IMR-90 (cell line): Measurements from ENCODE around the gene COG8. TPM values are rescaled to one million over a fixed set of nuclear protein-coding genes. Genes with fewer than 3 reads are reported as not detected.

ENCODE experiments used
- ATAC-seq: fragments of 200-7000 bp; cut with Tn5 transposase; 2 replicates; pipeline ENCODE4 v1.9.1; 2020; ENCODE audit warnings: low read depth, mild to moderate bottlenecking, moderate library complexity
- BruUV-seq: library from RNA; stranded (reverse); fragments of 400-500 nt; replicated peaks from 2 replicates; lab custom pipeline; 2021; lab: Mats Ljungman, UMichigan
- CTCF ChIA-PET: fragments of 300-600 bp; formaldehyde crosslinking; extraction: SDS; loops from one replicate; lab custom pipeline; 2021; ENCODE audit warnings: antibody characterized with exemption; lab: Yijun Ruan, JAX
- POLR2A ChIA-PET: fragments of 300-600 bp; sonication (Branson Sonifier 250); formaldehyde crosslinking; loops from one replicate; lab custom pipeline; 2022; ENCODE audit warnings: antibody characterized with exemption; ENCODE audit not compliant: unreplicated experiment; lab: Charles Lee
- DNase-seq: peaks from one replicate; pipeline ENCODE4 v3.0.0; 2013
- H2AFZ ChIP-seq: replicated peaks from 2 replicates; pipeline ENCODE3; 2013; ENCODE audit warnings: low read length, mild to moderate bottlenecking; ENCODE audit not compliant: poor library complexity
- H2AK5ac ChIP-seq: 2 replicates; pipeline ENCODE4 v1.6.1; 2013; ENCODE audit warnings: low read depth, low read length, inconsistent platforms
- H2AK9ac ChIP-seq: replicated peaks from 2 replicates; pipeline ENCODE3; 2013; ENCODE audit warnings: mild to moderate bottlenecking, low read depth, low read length, moderate library complexity; ENCODE audit not compliant: poor library complexity
- H2BK120ac ChIP-seq: 2 replicates; pipeline ENCODE4 v1.6.1; 2013; ENCODE audit warnings: low read depth, low read length, inconsistent platforms
- H2BK15ac ChIP-seq: 3 replicates; pipeline ENCODE4 v1.6.1; 2013; ENCODE audit warnings: low read depth, low read length, inconsistent platforms
- H2BK20ac ChIP-seq: 2 replicates; pipeline ENCODE4 v1.6.1; 2013; ENCODE audit warnings: low read depth, mild to moderate bottlenecking, inconsistent platforms, low read length, moderate library complexity
- H2BK5ac ChIP-seq: 2 replicates; pipeline ENCODE4 v1.6.1; 2013; ENCODE audit warnings: mild to moderate bottlenecking, low read depth, low read length, inconsistent platforms; ENCODE audit not compliant: poor library complexity, severe bottlenecking
- H3K14ac ChIP-seq: replicated peaks from 2 replicates; pipeline ENCODE4 v1.6.1; 2013; ENCODE audit warnings: low read depth, low read length, inconsistent platforms
- H3K18ac ChIP-seq: 2 replicates; pipeline ENCODE4 v1.6.1; 2013; ENCODE audit warnings: low read depth, low read length, control low read depth
- H3K23ac ChIP-seq: 2 replicates; pipeline ENCODE4 v1.6.1; 2013; ENCODE audit warnings: low read depth, low read length, inconsistent platforms
- H3K27ac ChIP-seq: 2 replicates; pipeline ENCODE4 v1.5.1; 2013; ENCODE audit warnings: mild to moderate bottlenecking, control low read depth, low read length; ENCODE audit not compliant: insufficient read depth
- H3K27me3 ChIP-seq: 2 replicates; pipeline ENCODE4 v1.6.1; 2013; ENCODE audit warnings: low read length; ENCODE audit not compliant: control insufficient read depth, insufficient read depth
- H3K36me3 ChIP-seq: 2 replicates; pipeline ENCODE4 v1.6.1; 2013; ENCODE audit warnings: low read length, mixed read lengths; ENCODE audit not compliant: control insufficient read depth, insufficient read depth
- H3K4ac ChIP-seq: 2 replicates; pipeline ENCODE4 v1.6.1; 2013; ENCODE audit warnings: low read depth, low read length, inconsistent platforms
- H3K4me1 ChIP-seq: 2 replicates; pipeline ENCODE4 v1.6.1; 2013; ENCODE audit warnings: low read length, mixed read lengths; ENCODE audit not compliant: control insufficient read depth, insufficient read depth
- H3K4me2 ChIP-seq: 2 replicates; pipeline ENCODE4 v1.6.1; 2013; ENCODE audit warnings: low read depth, mild to moderate bottlenecking, control low read depth, low read length, moderate library complexity
- H3K4me3 ChIP-seq: 2 replicates; pipeline ENCODE4 v1.5.1; 2013; ENCODE audit warnings: low read depth, mild to moderate bottlenecking, control low read depth, low read length, moderate library complexity; ENCODE audit not compliant: insufficient read depth
- H3K56ac ChIP-seq: 2 replicates; pipeline ENCODE4 v1.6.1; 2013; ENCODE audit warnings: low read length, inconsistent platforms; ENCODE audit not compliant: insufficient read depth; ENCODE audit errors: extremely low read depth
- H3K79me1 ChIP-seq, 2 experiments: 2 replicates each; pipeline ENCODE4 v1.6.1; 2013; ENCODE audit warnings: low read length in 2 of 2, inconsistent platforms in 1 of 2, low read depth in 1 of 2
- H3K9ac ChIP-seq: 2 replicates; pipeline ENCODE4 v1.6.1; 2013; ENCODE audit warnings: low read depth, low read length, control low read depth
- H3K9me1 ChIP-seq: 2 replicates; pipeline ENCODE4 v1.6.1; 2013; ENCODE audit warnings: low read length, inconsistent platforms; ENCODE audit not compliant: insufficient read depth
- H3K9me3 ChIP-seq: 2 replicates; pipeline ENCODE4 v1.6.1; 2013; ENCODE audit warnings: low read length; ENCODE audit not compliant: control insufficient read depth, insufficient read depth
- H4K20me1 ChIP-seq: 2 replicates; pipeline ENCODE4 v1.6.1; 2013; ENCODE audit warnings: low read length, inconsistent platforms; ENCODE audit not compliant: insufficient read depth
- H4K5ac ChIP-seq: 2 replicates; pipeline ENCODE4 v1.6.1; 2013; ENCODE audit warnings: mild to moderate bottlenecking, low read depth, low read length, control low read depth
- H4K8ac ChIP-seq, 2 experiments: 2 replicates each; pipeline ENCODE4 v1.6.1; 2013; ENCODE audit warnings: low read depth in 2 of 2, low read length in 2 of 2, control low read depth in 1 of 2, inconsistent platforms in 1 of 2
- H4K91ac ChIP-seq: 2 replicates; pipeline ENCODE4 v1.6.1; 2013; ENCODE audit warnings: low read depth, low read length, inconsistent platforms; ENCODE audit not compliant: insufficient read depth
- BHLHE40 ChIP-seq: fragments of 150-350 bp; IDR thresholded peaks from 2 replicates; pipeline ENCODE4 v1.6.1; 2016; ENCODE audit warnings: mild to moderate bottlenecking, low read depth, low read length
- CEBPB ChIP-seq: IDR thresholded peaks from 2 replicates; pipeline ENCODE4 v1.6.1; 2012; ENCODE audit warnings: low read depth, low read length, improper control_type of control experiment
- CHD1 ChIP-seq: IDR thresholded peaks from 2 replicates; pipeline ENCODE4 v1.6.1; 2012; ENCODE audit warnings: low read depth, low read length, improper control_type of control experiment
- MXI1 ChIP-seq: IDR thresholded peaks from 2 replicates; pipeline ENCODE4 v1.6.1; 2012; ENCODE audit warnings: low read depth, mild to moderate bottlenecking, low read length, moderate library complexity, borderline replicate concordance
- POLR2A ChIP-seq: IDR thresholded peaks from 2 replicates; pipeline ENCODE4 v1.6.1; 2012; ENCODE audit warnings: mild to moderate bottlenecking, low read depth, low read length
- RCOR1 ChIP-seq: IDR thresholded peaks from 2 replicates; pipeline ENCODE4 v1.6.1; 2012; ENCODE audit warnings: mild to moderate bottlenecking, low read length, improper control_type of control experiment; ENCODE audit not compliant: insufficient replicate concordance
- SMC3 ChIP-seq: fragments of 150-350 bp; IDR thresholded peaks from 2 replicates; pipeline ENCODE4 v1.6.1; 2016; ENCODE audit warnings: low read depth, mild to moderate bottlenecking, antibody characterized with exemption, low read length, moderate library complexity
- USF2 ChIP-seq: fragments of 150-350 bp; IDR thresholded peaks from 2 replicates; pipeline ENCODE4 v1.6.1; 2017; ENCODE audit warnings: mild to moderate bottlenecking, antibody characterized with exemption, low read length, low read depth
- WGBS, 2 experiments: methylation state at CpG; one replicate each; pipeline versions ENCODE4 v1.1.5 to v1.1.7; 2013; ENCODE audit warnings: missing lambda C conversion rate in 2 of 2; ENCODE audit not compliant: insufficient read length in 1 of 2; ENCODE audit errors: extremely low coverage in 2 of 2; 5-methylcytosine and 5-hydroxymethylcytosine counted together
- dilution Hi-C: fragments of 300-500 bp; cut with HindIII; formaldehyde crosslinking; loops from one replicate; pipeline ENCODE4 v1.14.3; 2018; ENCODE audit warnings: low sequenced_read_pairs; ENCODE audit not compliant: unreplicated experiment
- in situ Hi-C: fragments of 300-500 bp; cut with MboI; formaldehyde crosslinking; loops from 3 replicates; pipeline ENCODE4 v1.14.3; 2019; ENCODE audit warnings: low sequenced_read_pairs, inconsistent platforms, mixed read lengths
- intact Hi-C: fragments of 100-400 bp; cut with micrococcal nuclease; formaldehyde crosslinking; loops from 2 replicates; pipeline ENCODE4 v1.10.0; 2022
- polyA plus RNA-seq, 3 experiments: library from polyadenylated mRNA; depleted of rRNA; stranded (reverse); fragments of >200 nt; gene quantifications; 2 replicates each; pipeline ENCODE4 v1.2.3, GENCODE V29; 2012; ENCODE audit warnings: low replicate concordance in 1 of 3
- total RNA-seq: library from RNA; depleted of rRNA; stranded (reverse); fragments of >200 nt; gene quantifications from 2 replicates; pipeline ENCODE4 v1.2.3, GENCODE V29; 2012
- TF ChIP-seq, protein P1 (sequence below): conservative IDR thresholded peaks from 2 replicates; pipeline ENCODE4 v1.5.1; 2012; ENCODE audit warnings: mild to moderate bottlenecking, low read depth, low read length, improper control_type of control experiment

Gene COG8
- total and polyA plus RNA-seq, 2 of the 4 experiments (the other 2 are of a cell fraction): 23.4 to 26.2 TPM

DNA sequence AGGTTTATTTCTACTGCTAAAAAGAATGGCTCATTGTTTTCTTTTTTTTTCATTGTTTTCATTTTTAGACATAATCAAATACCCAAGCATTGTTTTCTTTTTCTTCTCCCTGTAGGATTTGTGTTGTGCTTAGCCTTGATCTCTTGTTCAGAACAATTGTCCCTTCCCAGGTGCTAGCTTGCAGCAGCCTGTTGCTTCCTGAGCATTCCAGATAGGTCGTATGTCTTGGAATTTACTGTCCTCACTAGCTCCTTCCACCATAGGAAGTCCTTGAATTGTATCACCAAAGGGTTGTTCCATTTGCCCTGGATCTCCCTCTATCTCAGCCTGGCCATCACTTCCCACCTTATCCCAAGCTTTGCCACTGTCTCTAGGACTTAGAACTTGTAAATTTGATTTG, 38.2 kb downstream of the COG8 start:
- Histone ChIP-seq H2BK15ac (no peak overlapping the region; the same call in 2 of the 3 replicates), H3K4me3 (no peak overlapping the region), H3K27ac (no peak overlapping the region), H2BK5ac (no peak overlapping the region), H2AK5ac (no peak overlapping the region), H3K23ac (no peak overlapping the region), H4K91ac (no peak overlapping the region), H4K8ac (no peak overlapping the region), H3K18ac (no peak overlapping the region), H3K9me3 (no peaks in the 10 kb centered on the region), H2BK20ac (no peak overlapping the region), H3K4me1 (no peaks in the 10 kb centered on the region), H3K9me1 (peaks cover 12% of the 10 kb centered on the region), H3K4ac (no peak overlapping the region), H3K79me1 (peaks cover 9 to 49% of the 10 kb centered on the region in 2 experiments; a peak in 3 of 4 replicates), H3K9ac (no peak overlapping the region), H2AK9ac (no peak overlapping the region), H2AFZ (no peak overlapping the region), H3K14ac (no peak overlapping the region), H4K20me1 (peaks cover 3% of the 10 kb centered on the region; the same call in 1 of the 2 replicates), H3K36me3 (peaks cover 44% of the 10 kb centered on the region), H3K56ac (no peak overlapping the region; the same call in 1 of the 2 replicates), H3K27me3 (no peaks in the 10 kb centered on the region), H3K4me2 (no peak overlapping the region), H2BK120ac (no peak overlapping the region), H4K5ac (no peak overlapping the region)
- DNase-seq (no peak), ATAC-seq (no peak)
- POLR2A ChIA-PET: interaction anchor here (0.5 kb wide), 1 partner anchor 190 kb away, joined by 4 read pairs; no protein-coding TSS in a partner anchor
- in situ Hi-C loops: no loop called here
- no TSS peak for BruUV-seq
- 67% methylated on average over 1 of the region's 1 CpG; no CpG with 5 or more reads in 1 of the 2 experiments for WGBS, 2 experiments
- intact Hi-C loops: no loop called here
- CTCF ChIA-PET: interaction anchor here (1.0 kb wide), 1 partner anchor 11 kb away, joined by 3 read pairs; no protein-coding TSS in a partner anchor
- TF ChIP-seq, protein P1, sequence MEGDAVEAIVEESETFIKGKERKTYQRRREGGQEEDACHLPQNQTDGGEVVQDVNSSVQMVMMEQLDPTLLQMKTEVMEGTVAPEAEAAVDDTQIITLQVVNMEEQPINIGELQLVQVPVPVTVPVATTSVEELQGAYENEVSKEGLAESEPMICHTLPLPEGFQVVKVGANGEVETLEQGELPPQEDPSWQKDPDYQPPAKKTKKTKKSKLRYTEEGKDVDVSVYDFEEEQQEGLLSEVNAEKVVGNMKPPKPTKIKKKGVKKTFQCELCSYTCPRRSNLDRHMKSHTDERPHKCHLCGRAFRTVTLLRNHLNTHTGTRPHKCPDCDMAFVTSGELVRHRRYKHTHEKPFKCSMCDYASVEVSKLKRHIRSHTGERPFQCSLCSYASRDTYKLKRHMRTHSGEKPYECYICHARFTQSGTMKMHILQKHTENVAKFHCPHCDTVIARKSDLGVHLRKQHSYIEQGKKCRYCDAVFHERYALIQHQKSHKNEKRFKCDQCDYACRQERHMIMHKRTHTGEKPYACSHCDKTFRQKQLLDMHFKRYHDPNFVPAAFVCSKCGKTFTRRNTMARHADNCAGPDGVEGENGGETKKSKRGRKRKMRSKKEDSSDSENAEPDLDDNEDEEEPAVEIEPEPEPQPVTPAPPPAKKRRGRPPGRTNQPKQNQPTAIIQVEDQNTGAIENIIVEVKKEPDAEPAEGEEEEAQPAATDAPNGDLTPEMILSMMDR: no peak
- no peak for TF ChIP-seq RCOR1
- no peak for TF ChIP-seq CEBPB
- no peak for TF ChIP-seq CHD1
- TF ChIP-seq MXI1: no peak
- TF ChIP-seq BHLHE40: no peak
- TF ChIP-seq SMC3: no peak
- TF ChIP-seq USF2: no peak
- no peak for TF ChIP-seq POLR2A
- dilution Hi-C loops: no loop called here
